OCI-LY3 (cell line): ENCODE measurements around the gene HS1BP3.

Source experiments
- H2AFZ ChIP-seq: fragments of 200-600, 300-600 bp; shearing (Covaris generic); 2 replicates; pipeline ENCODE4 v1.6.0; 2014; ENCODE audit warnings: antibody characterized with exemption, low read depth, low read length
- H3K27ac ChIP-seq: fragments of 200-600, 300-600 bp; sonication (generic); 2 replicates; pipeline ENCODE4 v1.5.1; 2014; ENCODE audit warnings: mild to moderate bottlenecking, low read length, moderate library complexity, mixed read lengths
- H3K27me3 ChIP-seq: fragments of 200-600, 300-600 bp; sonication (generic); 2 replicates; pipeline ENCODE4 v1.6.1; 2014; ENCODE audit warnings: low read depth, low read length, mixed read lengths
- H3K36me3 ChIP-seq: fragments of 200-600, 300-600 bp; sonication (generic); replicated peaks from 2 replicates; pipeline ENCODE3; 2014; ENCODE audit warnings: low read depth, low read length, mixed read lengths
- H3K4me1 ChIP-seq: fragments of 300-600, 200-600 bp; sonication (generic); 2 replicates; pipeline ENCODE4 v1.6.1; 2014; ENCODE audit warnings: low read length, mixed read lengths
- H3K4me2 ChIP-seq: fragments of 200-600, 300-600 bp; sonication (generic); 2 replicates; pipeline ENCODE4 v1.6.1; 2014; ENCODE audit warnings: low read length, mixed read lengths
- H3K4me3 ChIP-seq: fragments of 300-600, 200-600 bp; sonication (generic); 2 replicates; pipeline ENCODE4 v1.5.1; 2014; ENCODE audit warnings: antibody characterized with exemption, mild to moderate bottlenecking, low read length, moderate library complexity
- H3K79me2 ChIP-seq: fragments of 300-600, 200-600 bp; shearing (Covaris generic); 2 replicates; pipeline ENCODE4 v1.6.1; 2014; ENCODE audit warnings: mild to moderate bottlenecking, low read length, mixed read lengths
- H3K9ac ChIP-seq: fragments of 300-600, 200-600 bp; shearing (Covaris generic); 2 replicates; pipeline ENCODE4 v1.6.0; 2014; ENCODE audit warnings: mild to moderate bottlenecking, low read length, moderate library complexity
- H3K9me3 ChIP-seq: fragments of 200-600, 300-600 bp; shearing (Covaris generic); 2 replicates; pipeline ENCODE4 v1.6.1; 2014; ENCODE audit warnings: low read length, mixed read lengths; ENCODE audit not compliant: insufficient read depth
- H4K20me1 ChIP-seq: fragments of 200-600, 300-600 bp; sonication (generic); 2 replicates; pipeline ENCODE4 v1.6.1; 2016; ENCODE audit warnings: low read length, mixed read lengths; ENCODE audit not compliant: insufficient read depth
- CTCF ChIP-seq: fragments of 200-600, 300-600 bp; sonication (generic); IDR thresholded peaks from 2 replicates; pipeline ENCODE4 v1.5.1; 2014; ENCODE audit warnings: antibody characterized with exemption, low read length, low read depth
- EZH2phosphoT487 ChIP-seq: fragments of 200-600 bp; shearing (Covaris generic); IDR thresholded peaks from 2 replicates; pipeline ENCODE4 v1.6.1; 2018; ENCODE audit warnings: antibody characterized with exemption, mixed run types, low read depth

HS1BP3 gene

DNA sequence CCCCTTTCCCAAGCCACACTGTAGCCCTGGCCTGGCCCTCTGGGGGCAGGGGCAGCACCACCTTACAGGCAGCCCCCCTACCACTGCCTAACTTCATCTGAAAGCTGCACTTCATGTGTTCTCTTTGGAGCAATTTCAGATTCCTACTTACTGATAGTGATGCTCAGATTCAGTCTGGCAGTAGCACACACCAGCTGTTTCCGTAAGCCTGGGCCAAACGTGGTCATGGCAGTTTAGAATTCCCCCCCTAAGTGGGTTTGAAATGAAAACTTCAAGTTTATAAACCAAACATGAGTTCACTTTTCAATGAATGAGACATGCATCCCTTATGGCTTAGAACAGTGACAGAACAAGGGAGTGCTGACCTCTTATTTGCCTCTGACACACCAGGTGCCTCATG is 45.5 kb upstream of the HS1BP3 start:
- H3K27me3 ChIP-seq = no peaks in the 10 kb centered on the region
- H3K79me2 ChIP-seq = no peaks in the 10 kb centered on the region
- H3K9ac ChIP-seq = no peak overlapping the region
- H3K4me3 ChIP-seq = no peak overlapping the region
- no peaks in the 10 kb centered on the region for H4K20me1 ChIP-seq
- no peak for TF ChIP-seq EZH2phosphoT487
- no peak for TF ChIP-seq CTCF
- no peaks in the 10 kb centered on the region for H3K9me3 ChIP-seq
- no peak overlapping the region for H2AFZ ChIP-seq
- no peak overlapping the region for H3K4me2 ChIP-seq
- H3K4me1 ChIP-seq = peaks cover 40% of the 10 kb centered on the region
- no peak overlapping the region for H3K27ac ChIP-seq
- H3K36me3 ChIP-seq = peaks cover 13% of the 10 kb centered on the region

DNA sequence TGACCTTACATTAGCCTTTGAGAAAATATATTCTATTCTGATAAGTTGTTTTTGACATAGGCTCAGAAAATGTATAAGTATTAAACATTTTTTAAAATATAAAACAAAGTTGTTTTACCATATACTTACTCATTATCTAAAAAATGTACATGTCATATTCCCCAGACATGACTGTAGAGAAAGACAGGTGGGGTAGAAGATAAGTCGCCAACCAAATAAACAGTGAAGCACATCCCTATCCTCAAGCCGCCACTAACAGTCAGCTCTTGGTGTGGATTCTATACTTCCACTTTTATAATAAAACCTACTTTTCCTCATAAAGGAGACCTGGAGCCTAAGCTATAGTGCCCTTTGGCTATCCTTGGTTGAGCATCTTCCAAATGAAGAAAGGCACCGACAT is 42.4 kb upstream of the HS1BP3 start:
- H3K79me2 ChIP-seq = no peaks in the 10 kb centered on the region
- TF ChIP-seq CTCF = no peak
- no peak for TF ChIP-seq EZH2phosphoT487
- no peak overlapping the region for H3K9ac ChIP-seq
- peaks cover 19% of the 10 kb centered on the region for H3K36me3 ChIP-seq
- H3K4me1 ChIP-seq = peaks cover 23% of the 10 kb centered on the region
- no peaks in the 10 kb centered on the region for H4K20me1 ChIP-seq
- no peak overlapping the region for H3K4me3 ChIP-seq
- H2AFZ ChIP-seq = no peak overlapping the region
- no peak overlapping the region for H3K4me2 ChIP-seq
- 0 out of 2 replicates have a peak, but pooled peaks cover 3% of the 10 kb centered on the region for H3K9me3 ChIP-seq
- no peaks in the 10 kb centered on the region for H3K27me3 ChIP-seq
- no peak overlapping the region for H3K27ac ChIP-seq

DNA sequence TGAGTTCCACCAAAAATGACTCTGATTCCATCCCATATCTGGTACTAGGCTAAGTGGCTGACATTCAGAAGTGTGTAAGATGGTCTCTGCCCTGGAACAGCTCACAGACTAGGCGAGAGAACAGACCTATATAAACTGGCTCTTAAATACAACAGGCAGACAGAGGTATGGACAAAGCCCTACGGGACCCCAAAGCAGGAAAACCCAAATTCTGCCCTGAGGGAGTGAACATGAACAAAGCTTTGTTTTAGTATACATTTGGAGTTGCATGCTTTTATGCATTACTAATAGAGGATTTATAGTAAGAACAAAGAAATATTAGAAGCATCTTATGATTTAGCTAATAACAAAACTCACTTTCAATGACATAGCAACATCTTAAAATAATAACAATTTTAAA is 41.2 kb upstream of the HS1BP3 start:
- Histone ChIP-seq H3K36me3 (peaks cover 16% of the 10 kb centered on the region), H2AFZ (no peak overlapping the region), H4K20me1 (no peaks in the 10 kb centered on the region), H3K4me3 (no peak overlapping the region), H3K27ac (no peak overlapping the region), H3K4me2 (no peak overlapping the region), H3K4me1 (peaks cover 23% of the 10 kb centered on the region), H3K79me2 (no peaks in the 10 kb centered on the region), H3K27me3 (no peaks in the 10 kb centered on the region), H3K9ac (no peak overlapping the region), H3K9me3 (0 out of 2 replicates have a peak, but pooled peaks cover 3% of the 10 kb centered on the region)
- TF ChIP-seq CTCF = no peak
- no peak for TF ChIP-seq EZH2phosphoT487

- TF ChIP-seq CTCF (no peak), EZH2phosphoT487 (no peak)
- Histone ChIP-seq H3K36me3 (peaks cover 24% of the 10 kb centered on the region), H4K20me1 (no peaks in the 10 kb centered on the region)
These were observed 40.3 kb upstream of the HS1BP3 start for GRCh38 chr2:20691076-20691734.

More at GRCh38 chr2:20691076-20691734, 40.3 kb upstream of the HS1BP3 start:
- no peak overlapping the region for H2AFZ ChIP-seq
- H3K9ac ChIP-seq = no peak overlapping the region
- H3K4me3 ChIP-seq = no peak overlapping the region
- no peaks in the 10 kb centered on the region for H3K79me2 ChIP-seq
- H3K27me3 ChIP-seq = no peaks in the 10 kb centered on the region
- 0 out of 2 replicates have a peak, but pooled peaks cover 3% of the 10 kb centered on the region for H3K9me3 ChIP-seq
- H3K4me2 ChIP-seq = no peak overlapping the region
- no peak overlapping the region for H3K27ac ChIP-seq
- H3K4me1 ChIP-seq = peaks cover 22% of the 10 kb centered on the region
